GM19043 (cell line): Measurements from ENCODE around the gene TCP10L.
"Not testable (repeated sequence)": the region's sequence is repeated elsewhere in the genome, so short reads cannot be mapped to it uniquely, and the experiment has no call there.

Experiments
- ATAC-seq: cut with Tn5 transposase; IDR thresholded peaks from one replicate; pipeline ENCODE4 v1.9.1; 2021; ENCODE audit warnings: low read depth; ENCODE audit not compliant: unreplicated experiment

Gene TCP10L

GRCh38 chr21:32559006-32559610, 26.2 kb downstream of the TCP10L start:
- no peak for ATAC-seq

GRCh38 chr21:32558106-32558505, 27.2 kb downstream of the TCP10L start:
- ATAC-seq: no peak

GRCh38 chr21:32554832-32555638, 30.3 kb downstream of the TCP10L start:
- ATAC-seq: no peak

DNA sequence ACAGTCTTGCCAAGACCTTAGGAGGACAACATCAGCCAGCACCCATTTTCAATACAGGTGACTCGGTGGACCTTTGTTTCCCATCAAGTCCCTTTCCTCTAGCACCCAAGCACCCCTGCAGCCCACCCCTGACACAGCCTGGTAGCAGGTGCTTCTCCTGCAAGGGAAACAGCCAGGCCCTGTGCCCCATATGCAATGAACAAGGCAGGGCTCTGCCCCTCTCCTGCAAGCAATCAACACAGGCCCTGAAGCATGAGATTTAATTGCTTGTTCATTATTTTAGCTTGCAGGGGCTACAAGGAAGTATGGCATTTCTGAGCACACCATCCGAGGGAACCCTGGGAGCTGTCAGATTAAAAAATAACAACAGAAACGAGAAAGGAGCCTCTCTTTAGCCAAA, 35.4 kb downstream of the TCP10L start:
- no peak for ATAC-seq

- ATAC-seq: no peak
Observed at GRCh38 chr21:32549440-32549839, 35.9 kb downstream of the TCP10L start.

DNA sequence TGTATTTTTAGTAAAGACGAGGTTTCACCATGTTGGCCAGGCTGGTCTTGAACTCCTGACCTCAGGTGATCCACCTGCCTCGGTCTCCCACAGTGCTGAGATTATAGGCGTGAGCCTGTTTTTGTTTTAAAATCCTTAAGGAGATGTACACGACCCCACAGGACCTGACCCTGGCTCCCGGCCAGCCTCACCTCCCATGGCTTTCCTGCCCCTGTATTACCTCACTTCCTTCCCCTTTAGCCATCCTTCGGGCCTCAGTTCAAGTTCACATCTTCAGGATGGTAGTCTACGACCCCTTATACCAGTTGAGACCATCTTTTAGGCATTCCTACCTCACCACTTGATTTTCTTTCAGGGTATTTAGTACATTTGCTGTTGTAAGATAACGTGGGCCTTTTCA, 36.3 kb downstream of the TCP10L start:
- ATAC-seq: no peak

DNA sequence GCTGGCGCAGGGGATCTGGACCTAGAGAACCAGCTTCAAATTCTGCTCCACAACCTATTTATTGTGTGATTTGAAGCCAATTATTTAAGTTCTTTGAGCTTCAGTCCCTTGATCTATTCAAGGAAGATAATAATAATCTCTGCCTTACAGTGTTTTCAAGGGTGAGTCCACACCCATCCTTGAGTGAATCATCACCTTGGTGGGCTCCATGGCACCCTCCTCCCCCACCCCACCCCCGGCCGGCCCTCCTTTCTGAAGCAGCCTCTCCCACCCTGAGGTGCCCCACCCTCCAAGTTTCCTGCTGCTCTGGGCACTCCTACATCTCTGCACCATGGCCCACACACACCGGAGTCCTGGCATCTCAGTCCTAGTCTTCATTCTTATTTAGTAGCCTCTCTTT, 38.3 kb downstream of the TCP10L start:
- ATAC-seq: no peak

GRCh38 chr21:32545948-32546441, 39.3 kb downstream of the TCP10L start:
- ATAC-seq: no peak

DNA sequence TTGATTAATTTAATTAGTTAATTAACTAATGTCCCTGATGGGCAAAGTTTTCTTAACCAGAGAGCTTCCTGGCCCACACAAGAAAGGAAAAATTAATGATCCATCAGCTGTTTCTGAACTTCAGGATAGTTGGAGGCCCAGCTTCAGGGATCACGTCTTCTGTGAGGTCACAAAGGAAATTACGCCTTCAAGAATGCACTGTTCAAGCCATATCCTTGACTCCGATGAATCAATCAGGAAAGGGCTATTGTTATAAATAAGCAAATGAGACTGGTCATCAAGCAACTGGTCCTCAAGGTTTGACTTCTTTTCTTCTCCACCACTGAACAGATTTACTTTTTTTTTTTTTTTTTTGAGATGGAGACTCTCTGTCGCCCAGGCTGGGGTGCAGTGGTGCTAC, 40.6 kb downstream of the TCP10L start:
- ATAC-seq: no peak

GRCh38 chr21:32543975-32544374, 41.3 kb downstream of the TCP10L start:
- no peak for ATAC-seq

GRCh38 chr21:32543056-32543455, 42.3 kb downstream of the TCP10L start:
- not testable (repeated sequence) for ATAC-seq

GRCh38 chr21:32539378-32539777, 45.9 kb downstream of the TCP10L start:
- ATAC-seq: no peak

DNA sequence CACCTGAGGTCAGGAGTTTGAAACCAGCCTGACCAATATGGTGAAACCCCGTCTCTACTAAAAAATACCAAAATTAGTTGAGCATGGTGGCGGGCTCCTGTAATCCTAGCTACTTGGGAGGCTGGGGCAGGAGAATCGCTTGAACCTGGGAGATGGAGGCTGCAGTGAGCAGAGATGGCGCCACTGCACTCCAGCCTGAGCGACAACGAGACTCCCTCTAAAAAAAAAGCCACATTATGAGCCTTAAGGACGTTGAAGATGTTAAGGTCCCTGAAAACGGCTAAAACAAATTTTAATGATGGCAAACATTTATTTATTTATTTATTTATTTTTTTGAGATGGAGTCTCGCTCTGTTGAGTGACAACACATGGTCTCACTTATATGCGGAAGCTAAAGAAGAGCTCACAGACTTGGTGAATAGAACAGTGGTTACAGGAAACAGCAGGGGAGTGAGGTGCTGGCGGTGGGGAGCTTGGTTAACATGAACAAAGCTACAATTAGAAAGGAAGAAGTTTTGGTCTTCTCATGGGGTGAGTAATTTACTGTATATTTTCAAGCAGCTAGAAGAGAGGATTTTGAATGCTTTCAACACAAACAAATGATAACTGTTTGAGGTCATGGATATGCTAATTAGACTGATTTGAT, 47.1 kb downstream of the TCP10L start:
- ATAC-seq: no peak

GRCh38 chr21:32537569-32537881, 47.8 kb downstream of the TCP10L start:
- ATAC-seq: no peak

DNA sequence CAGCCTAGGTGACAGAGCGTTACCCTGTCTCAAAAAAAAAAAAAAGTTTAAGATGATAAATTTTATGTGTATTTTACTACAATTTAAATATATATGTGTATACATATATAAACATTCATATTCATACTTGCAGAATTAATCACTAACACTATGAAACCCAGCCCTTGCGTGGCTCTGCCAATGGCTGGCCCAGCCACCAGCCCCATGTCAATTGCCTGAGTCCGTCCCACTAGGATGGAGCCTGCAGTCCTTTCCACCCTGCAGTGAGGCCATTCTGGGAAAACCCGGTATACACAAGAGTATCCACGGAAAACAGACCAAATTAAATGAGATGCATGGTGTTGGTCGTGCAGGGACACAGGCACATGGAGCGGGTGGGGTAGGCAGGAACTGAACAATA, 49.7 kb downstream of the TCP10L start:
- no peak for ATAC-seq

GRCh38 chr21:32534113-32534512, 51.2 kb downstream of the TCP10L start:
- ATAC-seq: no peak

DNA sequence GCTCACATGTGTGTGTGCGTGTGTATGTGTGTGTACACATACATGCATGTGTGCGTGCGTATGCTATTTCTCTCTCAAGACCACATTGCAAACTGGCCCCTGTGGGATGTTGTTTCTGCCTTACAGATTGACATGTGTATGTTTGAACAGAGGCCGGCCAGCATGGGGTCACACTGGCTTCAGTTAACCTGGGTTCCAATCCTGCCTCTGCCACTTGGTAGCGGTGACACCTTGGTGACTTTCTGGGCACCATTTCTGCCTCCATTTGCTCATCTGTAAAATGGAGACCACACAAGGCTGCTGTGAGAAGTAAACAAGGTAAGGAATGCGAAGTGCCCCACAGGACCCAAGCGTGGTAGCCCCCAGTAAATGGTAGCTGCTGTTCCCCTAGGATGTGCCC, 51.7 kb downstream of the TCP10L start:
- ATAC-seq: no peak

- ATAC-seq: no peak
Observed at GRCh38 chr21:32533053-32533452, 52.3 kb downstream of the TCP10L start.

DNA sequence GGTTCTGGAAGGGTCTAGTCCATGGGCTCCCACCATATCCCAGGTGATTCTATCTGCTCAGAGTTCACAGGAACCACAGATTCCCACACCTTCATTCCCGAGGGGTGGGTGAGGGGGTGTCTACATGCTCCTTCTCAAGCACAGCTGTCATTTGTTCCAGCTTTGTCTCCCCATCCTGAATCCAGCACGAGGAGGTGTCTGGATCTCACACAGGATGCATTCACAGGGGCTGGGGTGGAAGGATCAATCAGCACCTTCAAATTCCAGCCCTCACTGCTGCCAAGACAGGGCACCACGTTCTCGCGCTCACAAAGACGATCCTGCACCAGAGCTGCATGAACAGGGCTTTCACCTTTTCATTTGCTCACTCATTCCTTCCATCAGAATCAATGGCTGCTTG, 52.7 kb downstream of the TCP10L start:
- no peak for ATAC-seq

DNA sequence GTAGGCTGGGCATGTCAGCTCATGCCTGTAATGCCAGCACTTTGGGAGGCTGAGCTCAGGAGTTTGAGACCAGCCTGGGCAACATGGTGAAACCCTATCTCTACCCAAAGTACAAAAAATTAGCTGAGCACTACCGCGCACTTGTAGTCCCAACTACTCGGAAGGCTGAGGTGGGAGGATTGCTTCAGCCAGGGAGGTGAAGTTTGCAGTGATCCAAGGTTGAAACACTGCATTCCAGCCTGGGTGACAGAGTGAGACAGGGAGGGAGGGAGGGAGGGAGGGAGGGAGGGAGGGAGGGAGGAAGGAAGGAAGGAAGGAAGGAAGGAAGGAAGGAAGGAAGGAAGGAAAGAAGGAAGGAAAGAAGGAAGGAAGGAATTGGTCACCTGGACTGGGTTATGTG, 53.8 kb downstream of the TCP10L start:
- ATAC-seq: not testable (repeated sequence)

DNA sequence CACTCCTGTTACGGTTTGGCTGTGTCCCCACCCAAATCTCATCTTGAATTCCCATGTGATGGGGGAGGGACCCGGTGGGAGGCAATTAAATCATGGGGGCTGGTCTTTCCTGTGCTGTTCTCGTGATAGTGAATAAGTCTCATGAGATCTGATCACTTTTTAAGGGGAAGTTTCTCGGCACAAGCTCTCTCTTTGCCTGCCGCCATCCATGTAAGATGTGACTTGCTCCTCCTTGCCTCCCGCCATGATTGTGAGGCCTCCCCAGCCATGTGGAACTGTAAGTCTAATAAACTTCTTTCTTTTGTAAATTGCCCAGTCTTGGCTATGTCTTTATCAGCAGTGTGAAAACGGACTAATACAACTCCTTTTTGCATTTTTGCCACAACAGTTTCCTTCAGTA, 54.5 kb downstream of the TCP10L start:
- ATAC-seq: not testable (repeated sequence)

GRCh38 chr21:32529679-32530078, 55.6 kb downstream of the TCP10L start:
- no peak for ATAC-seq
